Measurements from ENCODE around the gene BRPF1.
A peak's percentile ranks its signal among the peaks of the same experiment; 100 is the strongest.

Gene BRPF1

DNA sequence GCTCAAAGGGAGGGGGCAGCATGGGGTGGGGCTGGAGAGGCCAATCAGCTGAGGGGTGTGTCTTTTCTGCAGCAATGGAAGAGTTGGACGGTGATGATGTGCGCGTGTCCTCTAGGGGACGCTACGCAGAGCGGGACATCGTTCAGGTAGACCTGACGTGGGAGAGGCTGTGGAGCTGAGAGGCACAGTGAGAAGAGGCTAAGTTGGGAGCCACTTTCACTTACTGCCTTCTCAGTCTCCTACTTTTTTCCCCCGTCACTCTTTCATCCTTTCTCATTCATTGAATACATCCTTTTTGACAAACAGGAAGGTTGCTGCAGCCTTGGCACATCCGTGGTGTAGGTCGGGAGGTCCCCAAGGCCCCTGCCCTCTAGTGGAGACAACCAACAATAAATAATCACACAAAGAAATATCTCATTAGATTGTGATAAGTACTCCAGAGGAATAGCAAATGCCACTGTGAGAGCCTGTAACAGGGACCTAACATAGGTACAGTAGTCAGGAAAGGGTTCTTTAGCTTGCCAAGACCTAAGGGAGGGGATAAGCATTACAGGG lies 4.4 kb upstream of the BRPF1 start:
- peaks cover 2% of the 10 kb centered on the region; the same call in 1 of the 2 replicates for H3F3A ChIP-seq (ENCODE audit: control insufficient read depth, insufficient read depth)
- no peaks in the 10 kb centered on the region for H3K9me3 ChIP-seq (ENCODE audit: control insufficient read depth, insufficient read depth, low read length)
- no peak overlapping the region for H3K27ac ChIP-seq (ENCODE audit: low read depth, low read length)
- TF ChIP-seq, protein P1, sequence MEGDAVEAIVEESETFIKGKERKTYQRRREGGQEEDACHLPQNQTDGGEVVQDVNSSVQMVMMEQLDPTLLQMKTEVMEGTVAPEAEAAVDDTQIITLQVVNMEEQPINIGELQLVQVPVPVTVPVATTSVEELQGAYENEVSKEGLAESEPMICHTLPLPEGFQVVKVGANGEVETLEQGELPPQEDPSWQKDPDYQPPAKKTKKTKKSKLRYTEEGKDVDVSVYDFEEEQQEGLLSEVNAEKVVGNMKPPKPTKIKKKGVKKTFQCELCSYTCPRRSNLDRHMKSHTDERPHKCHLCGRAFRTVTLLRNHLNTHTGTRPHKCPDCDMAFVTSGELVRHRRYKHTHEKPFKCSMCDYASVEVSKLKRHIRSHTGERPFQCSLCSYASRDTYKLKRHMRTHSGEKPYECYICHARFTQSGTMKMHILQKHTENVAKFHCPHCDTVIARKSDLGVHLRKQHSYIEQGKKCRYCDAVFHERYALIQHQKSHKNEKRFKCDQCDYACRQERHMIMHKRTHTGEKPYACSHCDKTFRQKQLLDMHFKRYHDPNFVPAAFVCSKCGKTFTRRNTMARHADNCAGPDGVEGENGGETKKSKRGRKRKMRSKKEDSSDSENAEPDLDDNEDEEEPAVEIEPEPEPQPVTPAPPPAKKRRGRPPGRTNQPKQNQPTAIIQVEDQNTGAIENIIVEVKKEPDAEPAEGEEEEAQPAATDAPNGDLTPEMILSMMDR (IDR thresholded peaks at IDR 0.05; ENCODE audit: low read depth, low read length, poor library complexity, severe bottlenecking) = peak; percentile 100
- no peak for TF ChIP-seq EZH2phosphoT487 (IDR thresholded peaks at IDR 0.05; ENCODE audit: borderline replicate concordance, low read length)
- H3K4me1 ChIP-seq (ENCODE audit: control insufficient read depth, low read length) = peaks cover 27% of the 10 kb centered on the region
- H3K36me3 ChIP-seq (ENCODE audit: control insufficient read depth, low read length) = peaks cover 4% of the 10 kb centered on the region
- peaks cover 6% of the 10 kb centered on the region for H3K79me2 ChIP-seq (ENCODE audit: control insufficient read depth, low read length)
- H3K27me3 ChIP-seq (ENCODE audit: control insufficient read depth, low read length) = no peaks in the 10 kb centered on the region
- no peaks in the 10 kb centered on the region for H3K9me2 ChIP-seq (replicated peaks; ENCODE audit: control insufficient read depth, low read length)
- no peaks in the 10 kb centered on the region for H4K20me1 ChIP-seq (ENCODE audit: control insufficient read depth, insufficient read depth, low read depth, low read length)
- peak overlapping the region; percentile 71 for H3K4me3 ChIP-seq (ENCODE audit: low read length)
- H3K4me2 ChIP-seq (ENCODE audit: low read length) = peak overlapping the region; percentile 82

DNA sequence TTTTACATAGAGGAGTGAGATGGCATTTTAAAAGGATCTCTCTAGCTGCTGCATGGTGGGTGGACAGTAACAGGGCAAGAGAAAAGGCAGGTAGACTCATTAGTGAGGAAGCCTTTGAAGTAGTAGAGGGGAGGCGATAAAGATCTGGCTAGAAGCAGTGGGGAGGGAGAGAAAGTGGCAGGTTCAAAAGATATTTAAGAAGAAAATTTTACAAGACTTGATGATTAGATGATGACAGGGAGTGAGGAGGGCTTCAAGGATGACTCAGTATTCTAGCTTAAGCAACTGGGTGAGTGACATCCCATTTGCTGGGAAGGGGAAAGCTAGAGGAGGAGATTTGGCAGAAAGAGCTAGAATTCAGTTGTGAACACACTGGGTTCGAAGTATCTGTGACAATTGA lies 3.8 kb upstream of the BRPF1 start:
- H3F3A ChIP-seq (ENCODE audit: control insufficient read depth, insufficient read depth) = peaks cover 2% of the 10 kb centered on the region; the same call in 1 of the 2 replicates
- H3K9me3 ChIP-seq (ENCODE audit: control insufficient read depth, insufficient read depth, low read length) = no peaks in the 10 kb centered on the region
- no peak overlapping the region for H3K27ac ChIP-seq (ENCODE audit: low read depth, low read length)
- H3K4me2 ChIP-seq (ENCODE audit: low read length) = no peak overlapping the region
- peaks cover 12% of the 10 kb centered on the region for H3K79me2 ChIP-seq (ENCODE audit: control insufficient read depth, low read length)
- H3K4me3 ChIP-seq (ENCODE audit: low read length) = no peak overlapping the region
- H4K20me1 ChIP-seq (ENCODE audit: control insufficient read depth, insufficient read depth, low read depth, low read length) = peaks cover 5% of the 10 kb centered on the region
- TF ChIP-seq, protein P1 (IDR thresholded peaks at IDR 0.05; ENCODE audit: low read depth, low read length, poor library complexity, severe bottlenecking) = no peak
- TF ChIP-seq EZH2phosphoT487 (IDR thresholded peaks at IDR 0.05; ENCODE audit: borderline replicate concordance, low read length) = no peak
- peaks cover 30% of the 10 kb centered on the region for H3K4me1 ChIP-seq (ENCODE audit: control insufficient read depth, low read length)
- H3K27me3 ChIP-seq (ENCODE audit: control insufficient read depth, low read length) = no peaks in the 10 kb centered on the region
- H3K9me2 ChIP-seq (replicated peaks; ENCODE audit: control insufficient read depth, low read length) = no peaks in the 10 kb centered on the region
- peaks cover 9% of the 10 kb centered on the region for H3K36me3 ChIP-seq (ENCODE audit: control insufficient read depth, low read length)

DNA sequence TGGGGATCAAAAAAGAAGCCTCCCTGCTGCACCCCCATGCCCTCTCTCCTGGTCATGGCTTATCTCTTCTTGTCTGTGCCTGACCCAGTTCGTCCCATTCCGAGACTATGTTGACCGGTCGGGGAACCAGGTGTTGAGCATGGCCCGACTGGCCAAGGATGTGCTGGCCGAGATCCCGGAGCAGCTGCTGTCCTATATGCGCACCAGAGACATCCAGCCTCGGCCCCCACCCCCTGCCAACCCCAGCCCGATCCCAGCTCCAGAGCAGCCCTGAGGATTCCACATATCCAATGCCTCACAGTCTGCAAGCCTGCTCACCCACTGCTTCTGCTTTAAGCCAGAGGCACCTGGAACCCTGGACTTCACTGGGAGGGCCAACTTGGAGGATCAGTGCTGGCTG lies 2.1 kb upstream of the BRPF1 start:
- peaks cover 29% of the 10 kb centered on the region for H3K79me2 ChIP-seq (ENCODE audit: control insufficient read depth, low read length)
- peaks cover 2% of the 10 kb centered on the region; the same call in 1 of the 2 replicates for H3F3A ChIP-seq (ENCODE audit: control insufficient read depth, insufficient read depth)
- no peaks in the 10 kb centered on the region for H3K9me3 ChIP-seq (ENCODE audit: control insufficient read depth, insufficient read depth, low read length)
- H3K27ac ChIP-seq (ENCODE audit: low read depth, low read length) = no peak overlapping the region
- H3K27me3 ChIP-seq (ENCODE audit: control insufficient read depth, low read length) = no peaks in the 10 kb centered on the region
- H3K9me2 ChIP-seq (replicated peaks; ENCODE audit: control insufficient read depth, low read length) = no peaks in the 10 kb centered on the region
- H3K4me2 ChIP-seq (ENCODE audit: low read length) = no peak overlapping the region
- no peak for TF ChIP-seq EZH2phosphoT487 (IDR thresholded peaks at IDR 0.05; ENCODE audit: borderline replicate concordance, low read length)
- TF ChIP-seq, protein P1 (IDR thresholded peaks at IDR 0.05; ENCODE audit: low read depth, low read length, poor library complexity, severe bottlenecking) = no peak
- H3K4me1 ChIP-seq (ENCODE audit: control insufficient read depth, low read length) = peaks cover 37% of the 10 kb centered on the region
- H4K20me1 ChIP-seq (ENCODE audit: control insufficient read depth, insufficient read depth, low read depth, low read length) = peaks cover 20% of the 10 kb centered on the region
- no peak overlapping the region for H3K4me3 ChIP-seq (ENCODE audit: low read length)
- peaks cover 26% of the 10 kb centered on the region for H3K36me3 ChIP-seq (ENCODE audit: control insufficient read depth, low read length)
